Measurements from ENCODE around the gene GRIK5.

GRCh38 chr19:42057846-42058245 is 12.2 kb downstream of the GRIK5 start:
- TF ChIP-seq CTCF (conservative IDR thresholded peaks at IDR 0.05) (no peak), EZH2 (IDR thresholded peaks at IDR 0.05; ENCODE audit: low read depth) (no peak)

Data from PC-9 (cell line).